DMS79 treated with DMSO at 0.1 percent for 48 hours (cell line): Measurements from ENCODE around the gene ZNF26.
"Not testable (repeated sequence)": the region's sequence is repeated elsewhere in the genome, so short reads cannot be mapped to it uniquely, and the experiment has no call there.

Source experiments
- DNase-seq: peaks from one replicate; lab custom pipeline; 2025; lab: John Stamatoyannopoulos, UW

Gene ZNF26

DNA sequence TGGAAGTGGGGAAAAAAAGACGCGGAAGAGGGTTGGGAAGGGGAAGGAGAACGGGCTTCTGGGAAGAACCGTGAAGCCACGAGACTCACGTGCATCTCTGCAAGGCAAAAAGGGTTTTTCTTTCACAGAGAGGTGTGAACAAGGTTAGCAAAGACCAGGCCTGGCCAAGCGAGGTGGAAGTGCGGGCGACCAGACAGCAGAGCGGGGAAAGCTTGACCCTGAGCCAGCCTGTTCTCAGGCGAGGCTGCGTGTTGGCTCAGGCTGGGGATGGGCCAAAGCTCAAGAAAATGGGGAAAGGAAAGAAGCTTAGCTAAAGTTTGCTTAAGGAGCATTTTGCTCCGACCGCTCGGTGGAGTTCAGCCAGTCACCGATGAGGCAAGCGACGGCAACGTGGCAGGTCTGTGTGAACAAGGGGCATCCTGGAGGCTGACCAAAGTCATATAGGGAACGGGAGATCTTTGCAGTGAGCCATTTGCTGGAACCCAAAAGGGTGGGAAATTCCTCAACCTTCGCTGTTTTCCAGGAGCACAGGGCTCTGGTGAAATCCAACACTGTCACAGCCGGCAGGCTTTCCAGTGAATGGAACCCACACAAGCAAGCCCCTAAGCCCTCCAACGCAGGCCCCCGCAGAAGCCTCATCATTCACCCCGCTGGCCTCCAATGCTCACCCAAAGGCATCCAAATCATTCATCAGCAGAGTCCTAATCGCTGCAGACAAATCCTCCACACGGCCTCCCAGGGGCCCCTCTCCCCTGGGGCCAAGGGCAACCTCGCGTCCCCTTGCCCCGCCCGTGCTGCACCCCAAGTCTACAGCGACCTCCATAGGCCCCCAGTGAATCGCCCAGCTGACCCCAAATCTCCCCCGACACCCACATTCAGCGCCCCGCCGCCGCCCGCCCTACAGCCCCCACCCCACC, 30.8 kb upstream of the ZNF26 start:
- peak; percentile 51 for DNase-seq

DNA sequence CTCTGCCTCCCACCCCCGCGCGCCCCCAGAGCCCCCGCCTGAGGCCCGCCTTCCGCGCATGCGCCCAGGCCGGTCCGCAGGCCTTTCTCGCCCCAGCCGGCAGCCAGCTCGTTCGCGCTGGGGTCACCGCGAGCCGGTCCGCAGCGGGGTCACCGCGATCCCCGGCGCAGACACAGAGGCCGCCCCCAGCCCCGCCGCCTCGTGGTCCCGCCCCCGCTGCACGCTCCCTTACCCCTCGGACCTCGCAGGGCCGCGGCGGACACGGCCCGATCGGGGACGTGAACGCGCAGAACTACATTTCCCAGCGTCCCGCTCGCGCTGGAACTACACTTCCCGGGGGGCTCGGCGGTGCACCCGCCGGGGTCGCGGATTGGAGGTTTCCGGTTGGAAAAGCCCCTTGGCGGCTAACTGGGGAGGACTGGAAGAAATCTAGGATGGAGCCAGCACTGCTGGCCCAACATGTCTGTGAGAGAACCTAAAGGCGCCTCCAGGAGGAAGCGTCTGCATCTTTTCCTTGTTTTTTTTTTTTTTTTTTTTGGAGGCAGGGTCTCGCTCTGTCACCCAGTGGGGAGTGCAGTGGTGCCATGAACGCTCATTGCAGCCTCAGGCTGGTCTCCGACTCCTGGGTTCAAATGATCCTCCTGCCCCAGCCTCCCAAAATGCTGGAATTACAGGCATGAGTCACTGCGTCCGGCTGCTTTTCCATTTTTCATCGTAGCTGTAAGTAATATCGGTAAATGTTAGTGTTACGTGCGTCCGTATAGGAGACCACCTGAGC, 30.0 kb upstream of the ZNF26 start, which contains the start of gene ZNF605:
ZNF605 (minus strand) TSS at position 296 of the 778 bp plus-strand sequence. CDS start 10,671 bp downstream, outside the sequence.
- DNase-seq, result peak; percentile 78

DNA sequence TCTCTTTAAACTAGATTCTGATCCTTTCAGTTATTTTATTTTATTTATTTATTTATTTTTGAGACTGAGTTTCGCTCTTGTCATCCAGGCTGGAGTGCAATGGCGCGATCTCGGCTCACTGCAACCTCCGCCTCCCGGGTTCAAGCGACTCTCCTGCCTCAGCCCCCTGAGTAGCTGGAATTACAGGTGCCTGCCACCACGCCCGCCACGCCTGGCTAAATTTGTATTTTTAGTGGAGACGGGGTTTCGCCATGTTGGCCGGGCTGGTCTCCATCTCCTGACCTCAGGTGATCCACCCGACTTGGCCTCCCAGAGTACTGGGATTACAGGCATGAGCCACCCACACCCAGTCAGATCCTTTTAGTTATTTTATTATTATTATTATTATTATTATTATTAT, 24.4 kb upstream of the ZNF26 start:
- DNase-seq, result not testable (repeated sequence)

DNA sequence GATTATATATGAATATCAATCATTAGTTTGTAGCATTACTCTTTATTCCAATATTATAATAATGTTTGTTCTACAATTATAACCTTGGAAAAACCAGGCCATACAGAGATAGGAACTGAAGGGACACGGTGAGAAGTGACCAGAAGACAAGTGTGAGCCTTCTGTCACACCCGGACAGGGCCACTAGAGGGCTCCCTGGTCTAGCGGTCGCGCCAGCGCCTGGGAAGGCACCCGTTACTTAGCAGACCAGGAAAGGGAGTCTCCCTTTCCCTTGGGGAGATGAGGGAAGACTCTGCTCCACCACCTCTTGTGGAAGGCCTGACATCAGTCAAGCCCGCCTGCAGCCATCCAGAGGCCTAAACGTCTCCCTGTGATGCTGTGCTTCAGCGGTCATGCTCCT, 22.2 kb upstream of the ZNF26 start:
- not testable (repeated sequence) for DNase-seq

DNA sequence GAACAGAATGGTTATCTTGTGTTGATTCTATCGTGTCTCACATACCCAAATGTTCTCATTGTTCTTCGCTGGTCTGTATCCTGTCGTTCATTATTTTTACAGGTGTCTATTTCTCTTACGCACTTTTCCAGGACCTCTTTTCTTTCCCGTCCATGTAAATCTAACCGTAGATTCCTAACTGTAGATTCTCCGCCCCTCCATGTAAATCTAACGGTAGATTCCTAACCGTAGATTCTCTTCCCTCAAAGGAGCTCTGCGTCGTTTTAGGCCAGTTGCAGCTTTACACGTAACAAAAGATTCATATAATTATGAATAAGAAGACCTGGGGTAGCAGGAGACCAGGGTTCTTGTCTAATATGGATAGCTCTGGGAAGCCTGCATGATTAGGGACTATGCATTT, 20.4 kb upstream of the ZNF26 start:
- no peak for DNase-seq

DNA sequence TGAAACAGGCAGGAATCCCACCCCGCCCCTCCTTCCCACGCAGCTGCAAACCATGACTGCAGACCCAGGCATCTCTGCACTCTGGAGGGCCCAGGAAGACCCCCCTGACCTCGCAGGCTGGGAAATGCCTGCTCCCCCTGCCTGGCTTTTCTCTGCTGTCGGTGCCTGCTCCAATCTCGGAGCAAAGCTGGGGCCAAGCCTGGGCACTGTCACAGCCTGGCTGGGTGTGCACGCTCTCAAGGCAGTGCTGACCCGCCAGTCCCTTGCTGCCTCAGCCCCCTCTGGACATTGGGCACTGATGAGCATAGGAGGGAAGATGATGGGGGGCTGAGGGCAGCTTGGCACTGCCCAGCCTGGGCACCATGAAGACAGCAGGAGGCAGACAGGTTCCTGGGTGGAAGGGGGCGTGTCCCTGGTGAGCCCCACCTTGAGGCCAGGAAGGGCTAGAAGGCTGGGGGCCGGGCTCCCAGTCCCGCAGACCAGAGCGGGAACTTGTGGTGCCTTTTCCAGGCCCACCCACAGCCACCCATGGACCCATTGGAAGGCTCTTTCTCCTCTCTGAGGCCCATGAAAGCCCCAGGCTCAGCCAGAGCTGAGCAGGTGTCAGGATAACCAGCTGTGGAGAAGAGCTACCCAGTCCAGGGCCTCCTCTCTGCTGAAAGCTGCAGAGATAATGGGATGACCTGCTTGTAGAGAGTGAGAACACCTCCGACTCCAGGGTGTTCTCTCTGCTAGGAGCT, 19.3 kb upstream of the ZNF26 start:
- DNase-seq, result no peak

DNA sequence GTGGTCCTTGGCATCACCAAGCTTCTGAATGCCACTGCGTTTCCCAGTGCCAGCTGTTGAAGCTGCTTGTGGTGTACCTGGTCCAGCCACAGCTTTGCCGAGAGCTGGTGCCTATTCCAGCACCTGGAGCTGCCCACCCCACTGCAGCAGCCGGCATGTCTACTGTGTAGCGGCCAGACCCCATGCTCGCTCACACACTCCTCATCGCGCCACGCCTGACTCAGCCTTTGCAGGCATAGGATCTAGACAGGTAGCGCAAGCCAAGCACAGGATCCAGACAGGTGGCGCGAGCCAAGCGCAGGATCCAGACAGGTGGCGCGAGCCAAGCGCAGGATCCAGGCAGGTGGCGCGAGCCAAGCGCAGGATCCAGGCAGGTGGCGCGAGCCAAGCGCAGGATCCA, 18.4 kb upstream of the ZNF26 start:
- no peak for DNase-seq

DNA sequence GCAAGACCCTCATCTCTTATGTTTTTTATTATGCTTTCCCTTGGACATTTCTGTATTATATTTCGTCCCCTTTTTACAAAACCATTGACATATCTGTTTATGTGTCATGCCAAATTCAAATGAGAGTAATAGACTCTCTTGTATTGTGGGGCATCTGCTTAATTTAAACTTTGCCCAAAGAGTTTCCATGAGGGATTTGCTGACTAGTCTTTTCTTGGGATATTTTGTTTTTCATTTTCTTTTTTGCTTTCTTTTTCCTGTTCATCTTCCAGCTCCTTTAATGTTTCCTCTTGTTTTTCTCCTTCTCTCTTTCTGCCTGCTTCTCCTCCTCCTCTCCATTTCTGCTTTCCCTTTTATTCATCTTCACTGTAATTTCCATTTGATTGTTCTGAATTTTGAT, 13.8 kb upstream of the ZNF26 start:
- no peak for DNase-seq

DNA sequence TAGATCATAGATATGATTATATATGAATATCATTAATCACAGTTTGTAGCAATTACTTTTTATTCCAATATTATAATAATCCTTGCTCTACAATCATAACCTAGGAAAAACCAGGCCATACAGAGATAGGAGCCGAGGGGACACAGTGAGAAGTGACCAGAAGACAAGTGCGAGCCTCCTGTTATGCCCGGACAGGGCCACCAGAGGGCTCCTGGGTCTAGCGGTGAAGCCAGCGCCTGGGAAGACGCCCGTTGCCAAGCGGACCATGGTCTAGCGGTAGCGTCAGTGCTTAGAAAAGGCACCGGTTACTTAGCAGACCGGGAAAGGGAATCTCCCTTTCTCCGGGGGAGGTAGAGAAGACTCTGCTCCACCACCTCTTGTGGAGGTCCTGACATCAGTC, 9.3 kb upstream of the ZNF26 start:
- not testable (repeated sequence) for DNase-seq

DNA sequence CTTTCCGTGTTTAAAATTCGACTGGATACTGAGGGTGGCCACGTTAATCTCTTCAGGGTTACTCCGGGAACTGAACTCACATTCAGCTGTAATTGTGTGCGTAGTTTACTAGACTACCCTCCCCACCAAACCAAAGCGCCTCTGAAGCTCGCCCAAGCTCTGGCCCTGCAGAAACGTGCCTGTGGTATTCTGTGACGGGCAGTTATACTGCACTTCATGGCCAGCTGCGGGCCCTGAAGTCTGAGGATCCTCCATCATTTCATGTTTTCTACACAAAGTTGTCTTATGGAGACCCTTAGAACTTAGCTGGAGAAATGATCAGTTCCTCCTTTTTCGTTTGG, 688 bp downstream of the ZNF26 start:
- no peak for DNase-seq

DNA sequence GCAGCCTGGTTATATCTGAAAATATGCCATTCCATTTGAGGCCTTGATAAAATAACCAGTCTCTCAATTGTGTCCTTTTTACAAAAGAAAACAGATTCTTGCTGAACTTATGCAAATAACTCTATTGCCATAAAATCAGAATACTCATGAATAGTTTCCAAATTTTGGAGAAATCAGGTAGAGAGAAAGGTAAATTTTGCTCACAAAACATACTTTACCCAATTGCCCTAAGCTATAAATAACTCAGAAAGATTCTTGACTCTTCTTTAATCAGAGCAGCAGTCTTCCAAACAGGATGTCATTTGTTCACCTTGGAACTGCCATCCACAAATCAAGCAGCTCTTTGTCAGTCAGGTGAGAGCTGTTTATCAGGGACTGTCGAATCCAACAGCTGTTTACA, 12.6 kb downstream of the ZNF26 start:
- DNase-seq, result no peak

DNA sequence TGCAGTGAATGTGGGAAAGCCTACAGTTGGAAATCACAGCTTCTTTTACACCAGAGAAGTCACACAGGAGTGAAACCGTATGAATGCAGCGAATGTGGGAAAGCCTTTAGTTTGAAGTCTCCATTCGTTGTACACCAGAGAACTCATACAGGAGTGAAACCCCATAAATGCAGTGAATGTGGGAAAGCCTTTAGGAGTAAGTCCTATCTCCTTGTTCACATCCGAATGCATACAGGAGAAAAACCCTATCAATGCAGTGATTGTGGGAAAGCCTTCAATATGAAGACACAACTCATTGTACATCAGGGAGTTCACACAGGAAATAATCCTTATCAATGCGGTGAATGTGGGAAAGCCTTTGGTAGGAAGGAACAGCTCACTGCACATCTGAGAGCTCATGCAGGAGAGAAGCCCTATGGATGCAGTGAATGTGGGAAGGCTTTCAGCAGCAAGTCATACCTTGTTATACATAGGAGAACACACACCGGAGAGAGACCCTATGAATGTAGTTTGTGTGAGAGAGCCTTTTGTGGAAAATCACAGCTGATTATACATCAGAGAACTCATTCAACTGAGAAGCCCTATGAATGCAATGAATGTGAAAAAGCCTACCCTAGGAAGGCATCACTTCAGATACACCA, 24.6 kb downstream of the ZNF26 start:
- DNase-seq, result no peak

DNA sequence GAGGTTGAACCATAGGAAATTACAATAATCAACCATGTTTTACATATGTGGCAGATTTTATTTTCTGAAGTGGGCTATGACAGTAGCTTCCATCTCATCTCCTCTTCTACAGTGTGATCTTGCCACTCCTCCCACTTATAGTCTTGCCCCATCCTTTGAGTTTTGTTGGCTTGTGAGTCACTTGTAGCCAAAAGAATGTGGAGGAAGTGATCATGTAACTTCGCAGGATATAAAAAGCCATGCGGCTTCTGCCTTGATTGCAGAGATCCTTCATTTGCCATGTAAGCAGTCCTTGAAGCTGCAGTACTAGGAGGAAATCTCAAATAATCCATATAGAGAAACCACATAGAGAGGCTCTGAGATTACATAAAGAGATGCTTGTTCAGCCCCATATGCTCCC, 37.4 kb downstream of the ZNF26 start:
- DNase-seq, result no peak

DNA sequence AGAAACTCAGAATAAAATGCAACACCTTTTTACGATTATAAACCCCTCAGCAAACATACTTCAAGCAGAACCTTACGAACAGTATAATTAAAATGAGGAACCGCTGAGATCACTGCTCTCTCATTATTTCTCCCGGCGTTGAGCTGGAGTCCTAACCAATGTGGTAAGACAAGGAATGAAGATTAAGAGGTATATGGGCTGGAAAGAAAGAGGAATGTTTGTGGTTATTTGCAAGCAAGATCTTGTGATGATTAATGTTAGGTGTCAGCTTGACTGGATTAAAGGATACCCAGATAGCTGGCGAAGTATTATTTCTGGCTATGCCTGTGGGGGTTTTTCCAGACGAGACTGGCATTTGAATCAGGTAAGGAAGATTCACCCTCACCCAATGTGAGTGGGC, 40.8 kb downstream of the ZNF26 start:
- DNase-seq, result no peak

DNA sequence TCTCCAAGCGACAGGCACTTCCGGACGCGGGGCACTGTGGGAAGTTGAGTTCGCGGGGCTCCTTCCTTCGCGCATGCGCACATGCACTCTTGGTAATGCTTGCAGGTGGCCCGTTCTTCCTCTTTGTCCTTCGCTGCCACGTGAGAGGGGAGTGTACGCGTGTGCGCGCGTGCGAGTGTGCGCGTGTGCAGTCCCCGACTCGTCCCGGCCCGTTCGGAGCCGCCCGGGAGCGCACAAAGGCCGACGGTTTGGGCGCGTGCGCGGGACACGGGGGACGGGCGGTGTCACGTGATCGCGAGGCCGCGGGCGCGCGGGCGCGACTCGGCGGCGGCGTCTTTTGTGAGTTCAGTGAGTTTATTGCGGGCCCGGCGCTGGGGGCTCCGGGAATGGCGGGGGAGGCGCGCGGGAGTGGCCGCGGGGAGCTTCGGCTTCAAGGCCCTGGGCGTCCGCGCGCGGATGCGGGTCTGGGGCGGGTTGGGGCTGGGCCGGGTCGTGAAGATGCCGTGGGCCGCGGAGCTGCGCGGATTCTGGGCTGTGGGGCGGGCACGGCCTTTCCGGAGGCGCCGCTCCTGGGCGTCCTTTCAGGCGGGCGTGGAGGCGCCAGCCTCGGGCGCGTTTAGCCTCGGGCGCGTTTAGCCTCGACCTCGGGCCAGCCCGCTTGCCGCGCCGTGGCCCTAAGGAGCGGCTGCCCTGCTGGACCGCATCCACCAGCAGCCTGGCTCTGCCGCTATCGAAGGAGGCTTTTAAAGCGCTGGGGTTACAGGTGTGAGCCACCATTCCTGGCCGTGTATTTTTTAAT, 51.2 kb downstream of the ZNF26 start, which contains the start of gene ZNF84:
ZNF84 (plus strand) TSS at position 303 of the 799 bp plus-strand sequence. CDS start 3,959 bp downstream, outside the sequence.
- DNase-seq, result peak; percentile 97

DNA sequence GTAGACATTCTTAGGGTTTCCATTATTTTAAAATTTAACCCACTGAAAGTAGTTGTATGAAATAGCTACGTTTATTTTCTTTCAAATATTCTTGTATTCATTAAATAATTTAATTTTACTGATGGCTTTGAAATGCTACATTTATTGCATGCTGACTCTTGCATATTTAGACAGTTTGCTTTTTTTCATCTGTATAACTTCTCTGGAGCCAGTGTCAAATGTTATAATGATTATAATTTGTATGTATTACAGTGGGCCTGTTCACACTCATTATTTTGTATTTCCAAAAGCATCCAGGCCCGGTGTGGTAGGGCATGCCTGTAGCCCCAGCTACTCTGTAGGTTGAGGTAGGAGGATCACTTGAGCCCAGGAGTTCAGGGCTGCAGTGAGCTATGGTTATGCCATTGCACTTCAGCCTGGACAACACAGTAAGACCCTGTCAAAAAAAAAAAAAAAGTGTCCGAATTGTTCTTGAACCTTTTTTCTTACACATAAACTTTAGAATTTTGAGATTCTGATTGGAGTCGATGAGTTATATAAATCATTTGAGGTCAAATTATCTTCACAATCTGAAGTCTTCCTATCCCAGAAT, 52.0 kb downstream of the ZNF26 start:
- DNase-seq, result peak; percentile 39

DNA sequence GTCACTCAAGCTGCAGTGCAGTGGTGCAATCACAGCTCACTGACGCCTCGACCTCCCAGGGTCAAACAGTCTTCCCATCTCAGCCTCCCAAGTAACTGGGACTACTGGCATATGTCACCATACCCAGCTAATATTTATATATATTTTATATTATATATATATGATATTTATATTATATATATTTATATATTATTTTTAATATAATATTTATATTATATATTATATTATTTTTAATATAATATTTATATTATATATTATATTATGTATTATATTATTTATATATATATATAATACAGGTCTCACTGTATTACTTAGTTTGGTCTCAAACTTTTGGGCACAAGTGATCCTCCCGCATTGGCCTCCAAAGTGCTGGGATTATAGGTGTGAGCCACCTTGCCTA, 60.5 kb downstream of the ZNF26 start:
- no peak for DNase-seq

DNA sequence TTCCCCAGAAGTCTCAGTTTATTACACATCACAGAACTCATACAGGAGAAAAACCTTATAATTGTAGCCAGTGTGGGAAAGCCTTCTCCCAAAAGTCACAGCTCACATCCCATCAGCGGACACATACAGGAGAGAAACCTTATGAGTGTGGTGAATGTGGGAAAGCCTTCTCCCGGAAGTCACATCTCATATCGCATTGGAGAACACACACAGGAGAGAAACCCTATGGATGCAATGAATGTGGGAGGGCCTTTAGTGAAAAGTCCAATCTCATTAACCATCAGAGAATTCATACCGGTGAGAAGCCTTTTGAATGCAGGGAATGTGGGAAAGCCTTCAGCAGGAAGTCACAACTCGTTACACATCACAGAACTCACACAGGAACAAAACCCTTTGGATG, 71.3 kb downstream of the ZNF26 start:
- DNase-seq, result no peak

DNA sequence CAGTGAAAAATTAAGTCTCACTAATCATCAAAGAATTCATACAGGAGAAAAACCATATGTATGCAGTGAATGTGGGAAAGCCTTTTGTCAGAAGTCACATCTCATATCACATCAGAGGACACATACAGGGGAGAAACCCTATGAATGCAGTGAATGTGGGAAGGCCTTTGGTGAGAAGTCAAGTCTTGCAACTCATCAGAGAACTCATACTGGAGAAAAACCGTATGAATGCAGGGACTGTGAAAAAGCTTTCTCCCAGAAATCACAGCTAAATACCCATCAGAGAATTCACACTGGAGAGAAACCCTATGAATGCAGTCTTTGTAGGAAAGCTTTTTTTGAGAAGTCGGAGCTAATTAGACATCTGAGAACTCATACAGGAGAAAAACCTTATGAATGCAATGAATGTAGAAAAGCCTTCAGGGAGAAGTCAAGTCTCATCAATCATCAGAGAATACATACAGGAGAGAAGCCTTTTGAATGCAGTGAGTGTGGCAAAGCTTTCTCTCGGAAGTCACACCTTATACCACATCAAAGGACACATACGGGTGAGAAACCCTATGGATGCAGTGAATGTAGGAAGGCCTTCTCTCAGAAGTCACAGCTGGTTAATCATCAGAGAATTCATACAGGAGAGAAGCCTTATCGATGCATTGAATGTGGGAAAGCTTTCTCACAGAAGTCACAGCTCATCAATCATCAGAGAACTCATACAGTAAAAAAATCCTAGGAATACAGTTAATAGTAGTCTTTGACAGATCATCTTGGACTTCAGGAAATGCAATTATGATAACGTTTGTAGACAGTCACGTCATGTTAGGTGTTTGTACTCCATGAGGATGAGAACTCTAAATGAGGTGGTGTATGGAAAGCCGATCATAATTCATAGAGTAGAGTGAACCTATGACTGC, 72.3 kb downstream of the ZNF26 start:
- DNase-seq, result no peak

DNA sequence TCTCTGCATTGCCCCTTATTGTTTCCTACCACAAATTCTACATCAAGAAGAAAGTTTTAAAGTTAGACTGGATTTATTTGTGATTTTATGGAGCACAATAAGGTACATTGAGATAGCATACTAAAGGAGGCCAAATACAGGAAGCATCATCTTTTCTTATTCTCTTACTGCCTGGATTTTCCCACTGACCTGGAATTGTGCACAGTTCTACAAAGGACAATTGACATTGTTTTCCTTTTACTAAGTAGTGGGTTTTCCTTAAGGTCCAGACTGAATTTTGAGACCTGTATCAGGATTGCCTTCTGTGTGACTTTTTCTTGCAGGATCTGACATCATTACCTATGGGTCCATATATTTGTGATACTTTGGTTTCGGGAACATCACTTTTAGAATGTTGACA, 75.8 kb downstream of the ZNF26 start:
- no peak for DNase-seq
